Liver (tissue), 3 donors: ENCODE measurements around the gene RSU1.
"Not testable (repeated sequence)": the region's sequence is repeated elsewhere in the genome, so short reads cannot be mapped to it uniquely, and the experiment has no call there.

Source experiments
- ATF3 ChIP-seq: IDR thresholded peaks from 2 replicates; pipeline ENCODE4 v1.6.1; 2016; ENCODE audit warnings: antibody characterized with exemption
- CTCF ChIP-seq: fragments of 150-350 bp; IDR thresholded peaks from 2 replicates; pipeline ENCODE4 v1.5.1; 2017; ENCODE audit warnings: improper control_type of control experiment, low read depth, low read length; ENCODE audit not compliant: missing input control
- GABPA ChIP-seq, 2 donors: IDR thresholded peaks in 1 of 2; conservative IDR thresholded peaks in 1 of 2; 2 replicates each; pipeline ENCODE4 v1.6.1; 2016; ENCODE audit warnings: antibody characterized with exemption in 2 of 2, mild to moderate bottlenecking in 1 of 2, moderate library complexity in 1 of 2
- donor health status: healthy.
- donor health status: healthy.

GRCh38 chr10:16827474-16827873 lies 10.2 kb upstream of the RSU1 start:
- not testable (repeated sequence) for TF ChIP-seq ATF3; GABPA (IDR thresholded peaks at IDR 0.05 in 1 of 2, conservative IDR thresholded peaks at IDR 0.05 in 1 of 2); CTCF
